ENCODE data around the gene C2orf92.
A peak's percentile ranks its signal among the peaks of the same experiment; 100 is the strongest.
"Not testable (repeated sequence)": the region's sequence is repeated elsewhere in the genome, so short reads cannot be mapped to it uniquely, and the experiment has no call there.

C2orf92 gene

DNA sequence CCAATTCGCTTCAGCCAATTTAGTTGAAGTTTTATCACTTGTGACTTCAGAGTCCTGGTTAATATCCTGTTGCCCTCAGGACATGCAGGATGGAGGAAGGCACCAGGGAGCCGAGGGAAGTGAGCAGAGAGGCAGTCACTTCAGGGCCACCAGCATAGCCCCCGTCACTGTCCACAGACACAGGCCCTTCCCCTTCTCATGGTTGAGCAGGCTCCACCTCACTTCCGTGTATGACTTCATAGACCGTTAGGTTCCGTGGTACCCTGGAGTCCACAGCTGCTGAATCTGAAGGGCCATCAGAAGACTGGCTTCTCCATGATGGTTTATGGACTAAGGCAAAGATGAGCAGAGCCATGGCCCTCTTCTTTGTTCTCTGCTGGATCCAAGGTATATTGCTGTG is at the start of gene C2orf92:
TSS of gene C2orf92 (plus strand) at position 266 of the 400 bp plus-strand sequence. CDS start at position 342, 76 bp downstream.
- TF ChIP-seq CTCF (IDR thresholded peaks at IDR 0.05; ENCODE audit: low read length, missing control alignments) = no peak

DNA sequence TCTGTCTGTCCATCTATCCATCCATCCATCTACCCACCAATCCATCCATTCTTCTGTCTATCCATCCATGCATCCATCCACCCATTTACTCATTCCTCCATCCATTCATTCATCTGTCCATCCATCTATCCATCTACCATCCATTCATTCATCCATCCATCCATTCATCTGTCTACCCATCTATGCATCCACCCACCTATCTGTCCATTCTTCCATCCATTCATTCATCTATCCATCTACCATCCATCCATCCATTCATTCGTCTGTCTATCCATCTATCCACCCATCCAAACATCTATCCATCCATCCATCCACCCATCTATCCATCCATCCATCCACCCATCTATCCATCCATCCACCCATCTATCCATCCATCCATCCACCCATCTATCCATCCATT is 49.0 kb upstream of the C2orf92 start:
- DNase-seq (ENCODE audit: low read depth); H3K4me3 ChIP-seq (replicated peaks; ENCODE audit: low read depth, low read length): not testable (repeated sequence)

More for the DNA sequence above, at the start of gene C2orf92:
- H3K4me3 ChIP-seq (replicated peaks; ENCODE audit: low read depth, low read length) = no peak within 1 kb of the TSS
- no peak for DNase-seq (ENCODE audit: low read depth)

GRCh38 chr2:97622976-97623375 is 46.5 kb upstream of the C2orf92 start:
- H3K4me3 ChIP-seq (replicated peaks; ENCODE audit: low read depth, low read length); DNase-seq (ENCODE audit: low read depth): not testable (repeated sequence)

GRCh38 chr2:97625354-97626048 is 44.0 kb upstream of the C2orf92 start:
- not testable (repeated sequence) for H3K4me3 ChIP-seq (replicated peaks; ENCODE audit: low read depth, low read length); DNase-seq (ENCODE audit: low read depth)

- not testable (repeated sequence) for H3K4me3 ChIP-seq (replicated peaks; ENCODE audit: low read depth, low read length); DNase-seq (ENCODE audit: low read depth)
These were observed 43.5 kb upstream of the C2orf92 start for GRCh38 chr2:97626049-97626430.

GRCh38 chr2:97644023-97644717 is 25.3 kb upstream of the C2orf92 start:
- no peak for DNase-seq (ENCODE audit: low read depth)
- no peak for TF ChIP-seq CTCF (IDR thresholded peaks at IDR 0.05; ENCODE audit: low read length, missing control alignments)

GRCh38 chr2:97645112-97645694 is 24.3 kb upstream of the C2orf92 start:
- DNase-seq (ENCODE audit: low read depth) = peak; percentile 10
- TF ChIP-seq CTCF (IDR thresholded peaks at IDR 0.05; ENCODE audit: low read length, missing control alignments) = no peak
- peak overlapping the region; percentile 98 for H3K4me3 ChIP-seq (replicated peaks; ENCODE audit: low read depth, low read length)

More at GRCh38 chr2:97644023-97644717, 25.3 kb upstream of the C2orf92 start:
- no peak overlapping the region for H3K4me3 ChIP-seq (replicated peaks; ENCODE audit: low read depth, low read length)

- DNase-seq (ENCODE audit: low read depth) = peak; percentile 97
- peak within 1 kb of the TSS; percentile 98 for H3K4me3 ChIP-seq (replicated peaks; ENCODE audit: low read depth, low read length)
- no peak for TF ChIP-seq CTCF (IDR thresholded peaks at IDR 0.05; ENCODE audit: low read length, missing control alignments)
These were observed 23.6 kb upstream of the C2orf92 start, which contains the start of gene COX5B for GRCh38 chr2:97645695-97646629. Gene COX5B (plus strand): TSS chr2:97646062. CDS start chr2:97646087, 25 bp downstream.
